Breast epithelium (tissue), 3 donors: ENCODE measurements around the gene TAS2R41.

Source experiments
- POLR2A ChIP-seq: fragments of 450-650 bp; IDR thresholded peaks from one replicate; pipeline ENCODE4 v1.6.1; 2016; ENCODE audit warnings: antibody characterized with exemption, mild to moderate bottlenecking, moderate library complexity
- TF ChIP-seq, protein P1 (sequence below), 3 donors: fragments of 450-650 bp; IDR thresholded peaks; one replicate each; pipeline ENCODE4 v1.5.1; 2016 to 2017; ENCODE audit warnings: antibody characterized with exemption in 3 of 3, mild to moderate bottlenecking in 3 of 3, moderate library complexity in 3 of 3

GRCh38 chr7:143518521-143518920 is 40.8 kb downstream of the TAS2R41 start:
- TF ChIP-seq, protein P1, sequence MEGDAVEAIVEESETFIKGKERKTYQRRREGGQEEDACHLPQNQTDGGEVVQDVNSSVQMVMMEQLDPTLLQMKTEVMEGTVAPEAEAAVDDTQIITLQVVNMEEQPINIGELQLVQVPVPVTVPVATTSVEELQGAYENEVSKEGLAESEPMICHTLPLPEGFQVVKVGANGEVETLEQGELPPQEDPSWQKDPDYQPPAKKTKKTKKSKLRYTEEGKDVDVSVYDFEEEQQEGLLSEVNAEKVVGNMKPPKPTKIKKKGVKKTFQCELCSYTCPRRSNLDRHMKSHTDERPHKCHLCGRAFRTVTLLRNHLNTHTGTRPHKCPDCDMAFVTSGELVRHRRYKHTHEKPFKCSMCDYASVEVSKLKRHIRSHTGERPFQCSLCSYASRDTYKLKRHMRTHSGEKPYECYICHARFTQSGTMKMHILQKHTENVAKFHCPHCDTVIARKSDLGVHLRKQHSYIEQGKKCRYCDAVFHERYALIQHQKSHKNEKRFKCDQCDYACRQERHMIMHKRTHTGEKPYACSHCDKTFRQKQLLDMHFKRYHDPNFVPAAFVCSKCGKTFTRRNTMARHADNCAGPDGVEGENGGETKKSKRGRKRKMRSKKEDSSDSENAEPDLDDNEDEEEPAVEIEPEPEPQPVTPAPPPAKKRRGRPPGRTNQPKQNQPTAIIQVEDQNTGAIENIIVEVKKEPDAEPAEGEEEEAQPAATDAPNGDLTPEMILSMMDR (IDR thresholded peaks at IDR 0.05) = no peak
- no peak for TF ChIP-seq POLR2A
